Myocyte (in vitro differentiated cells): ENCODE data around the gene MOV10L1. TPM values are rescaled to one million over a fixed set of nuclear protein-coding genes. Genes with fewer than 3 reads are reported as not detected.

Experiments
- DNase-seq: peaks from one replicate; pipeline ENCODE4 v3.0.0-alpha.2; 2012; ENCODE audit warnings: low read depth
- total RNA-seq: library from RNA; depleted of rRNA; stranded (reverse); fragments of >200 nt; gene quantifications from 2 replicates; pipeline ENCODE4 v1.2.3, GENCODE V29; 2014

Gene MOV10L1
- total RNA-seq, 1 donor from 2014 or later: 0.16 TPM

- DNase-seq: no peak
Measured at GRCh38 chr22:50184902-50185374, 95.1 kb downstream of the MOV10L1 start.

GRCh38 chr22:50185375-50186087, 95.7 kb downstream of the MOV10L1 start, which contains the start of gene TRABD:
TRABD (plus strand) TSS chr22:50185913; CDS start chr22:50193061, 7,148 bp downstream.
- DNase-seq: peak; percentile 88

DNA sequence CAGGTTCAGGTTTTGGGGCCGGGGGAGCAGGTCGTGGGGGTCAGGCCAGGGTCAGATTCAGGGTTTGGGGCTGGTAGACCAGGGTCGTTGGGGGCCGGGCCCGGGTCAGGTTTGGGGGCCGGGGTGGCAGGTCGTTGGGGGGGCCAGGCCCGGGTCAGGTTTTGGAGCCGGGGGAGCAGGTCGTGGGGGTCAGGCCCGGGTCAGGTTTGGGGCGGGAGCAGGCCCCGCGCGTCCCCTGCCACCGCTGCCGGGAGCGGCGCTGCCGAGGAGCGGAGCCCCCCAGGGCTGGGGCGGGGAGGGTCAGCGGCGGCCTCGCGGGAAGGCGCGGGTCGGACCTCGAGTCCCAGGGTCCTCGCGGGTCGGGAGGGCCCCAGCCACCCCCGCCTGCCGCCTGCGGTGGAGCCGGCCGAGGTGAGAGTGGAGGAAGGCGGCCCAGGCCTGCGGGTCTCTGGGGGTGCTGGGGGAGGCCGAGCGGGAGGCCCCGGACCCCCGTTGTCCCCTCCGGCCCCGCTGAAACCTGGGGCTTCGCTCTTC, 96.4 kb downstream of the MOV10L1 start:
- DNase-seq: no peak

- no peak for DNase-seq
Measured at GRCh38 chr22:50186761-50187523, 97.1 kb downstream of the MOV10L1 start.

DNA sequence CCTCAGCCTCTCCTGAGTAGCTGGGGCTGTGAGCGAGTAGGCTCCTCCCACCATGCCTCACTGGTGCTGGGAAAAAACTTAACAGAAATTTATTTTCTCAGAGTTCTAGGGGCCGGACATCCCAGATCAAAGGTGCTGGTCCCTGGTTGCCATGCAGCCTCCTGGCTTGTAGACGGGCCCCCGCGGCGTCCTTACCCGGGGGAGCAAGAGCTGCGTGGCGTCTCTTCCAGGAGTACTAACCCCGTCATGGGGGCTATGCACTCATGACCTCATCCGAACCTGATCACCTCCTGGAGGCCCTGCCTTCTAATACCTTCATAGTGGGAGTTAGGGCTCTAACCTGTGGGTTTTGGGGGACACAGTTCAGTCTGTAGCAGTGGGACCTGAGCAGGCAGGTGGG, 98.5 kb downstream of the MOV10L1 start:
- no peak for DNase-seq

GRCh38 chr22:50189184-50189848, 99.5 kb downstream of the MOV10L1 start:
- DNase-seq: no peak

GRCh38 chr22:50189849-50190181, 100.0 kb downstream of the MOV10L1 start:
- DNase-seq: peak; percentile 74

DNA sequence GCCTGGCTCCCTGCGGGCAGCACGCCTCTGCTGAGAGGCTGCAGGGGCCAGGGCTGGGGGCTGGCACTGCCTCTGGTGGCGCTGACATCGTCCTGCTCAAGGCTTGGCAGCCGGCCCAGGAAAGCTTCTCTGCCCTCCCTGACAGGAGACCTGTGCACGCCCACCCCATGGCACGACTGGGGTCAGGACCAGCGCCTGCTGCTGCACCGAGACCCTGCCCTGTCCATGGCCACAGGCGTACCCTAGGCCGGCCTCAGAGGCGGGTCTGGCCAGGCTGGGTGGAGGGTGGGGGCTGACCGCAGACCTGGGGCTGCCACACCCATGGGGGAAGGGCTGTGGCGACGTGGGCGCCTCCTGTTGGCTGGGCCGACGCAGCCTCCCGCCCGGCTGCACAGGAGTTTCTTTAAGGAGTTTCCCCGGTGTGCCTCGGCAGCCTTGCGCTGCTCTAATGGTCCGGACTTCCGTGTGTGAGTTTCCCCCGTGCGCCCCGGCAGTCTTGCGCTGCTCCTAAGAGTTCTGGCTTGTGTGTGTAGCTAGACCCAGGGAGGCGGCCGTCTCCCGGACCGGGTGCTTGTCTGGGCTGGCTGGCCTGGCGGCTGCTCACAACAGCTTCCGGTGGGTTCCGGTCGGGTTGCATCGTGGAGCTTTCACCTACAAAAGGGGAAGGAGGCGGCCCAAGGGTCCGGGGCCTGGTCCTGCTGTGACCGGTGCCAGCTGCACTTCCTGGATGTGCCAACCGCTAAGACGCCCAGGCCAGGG, 100.6 kb downstream of the MOV10L1 start:
- peak; percentile 48 for DNase-seq

DNA sequence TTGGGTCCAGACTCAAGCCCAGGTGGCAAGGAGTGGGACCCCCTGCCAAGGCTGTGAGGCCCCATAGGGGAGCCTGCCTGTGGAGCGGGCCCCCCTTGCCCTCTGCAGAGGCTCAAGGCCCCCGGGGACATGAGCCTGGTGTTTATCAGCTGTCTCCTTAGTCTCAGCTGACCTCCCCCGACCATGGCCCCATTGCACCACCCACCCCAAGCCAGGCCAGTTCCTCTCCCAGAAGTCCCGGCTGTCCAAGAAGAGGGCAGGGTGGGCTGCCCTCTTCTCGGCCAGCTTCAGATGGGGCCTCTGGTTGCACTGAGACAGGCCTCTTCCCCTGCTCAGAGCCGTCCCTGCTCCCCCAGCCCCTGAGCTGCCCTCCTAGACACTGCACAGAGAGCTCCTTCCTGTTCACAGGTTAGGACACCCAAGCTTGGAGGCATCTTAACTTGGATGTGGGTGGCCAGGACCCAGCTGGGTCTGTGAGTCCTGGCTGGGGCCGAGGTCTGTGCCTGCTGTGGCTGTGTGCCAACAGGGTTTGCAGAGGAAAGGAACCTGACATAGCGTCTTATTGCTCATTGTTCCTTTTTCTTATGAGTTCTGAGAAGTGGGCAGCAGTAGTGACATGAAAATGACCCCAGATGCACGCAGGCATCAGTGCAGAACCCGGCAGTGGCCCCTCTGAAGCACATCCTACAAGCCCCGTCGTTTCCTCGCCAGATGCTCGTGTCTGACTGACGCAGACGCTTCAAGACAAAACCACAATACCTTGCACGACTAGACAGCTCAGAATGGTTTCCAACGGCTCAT, 101.3 kb downstream of the MOV10L1 start:
- DNase-seq: no peak

DNA sequence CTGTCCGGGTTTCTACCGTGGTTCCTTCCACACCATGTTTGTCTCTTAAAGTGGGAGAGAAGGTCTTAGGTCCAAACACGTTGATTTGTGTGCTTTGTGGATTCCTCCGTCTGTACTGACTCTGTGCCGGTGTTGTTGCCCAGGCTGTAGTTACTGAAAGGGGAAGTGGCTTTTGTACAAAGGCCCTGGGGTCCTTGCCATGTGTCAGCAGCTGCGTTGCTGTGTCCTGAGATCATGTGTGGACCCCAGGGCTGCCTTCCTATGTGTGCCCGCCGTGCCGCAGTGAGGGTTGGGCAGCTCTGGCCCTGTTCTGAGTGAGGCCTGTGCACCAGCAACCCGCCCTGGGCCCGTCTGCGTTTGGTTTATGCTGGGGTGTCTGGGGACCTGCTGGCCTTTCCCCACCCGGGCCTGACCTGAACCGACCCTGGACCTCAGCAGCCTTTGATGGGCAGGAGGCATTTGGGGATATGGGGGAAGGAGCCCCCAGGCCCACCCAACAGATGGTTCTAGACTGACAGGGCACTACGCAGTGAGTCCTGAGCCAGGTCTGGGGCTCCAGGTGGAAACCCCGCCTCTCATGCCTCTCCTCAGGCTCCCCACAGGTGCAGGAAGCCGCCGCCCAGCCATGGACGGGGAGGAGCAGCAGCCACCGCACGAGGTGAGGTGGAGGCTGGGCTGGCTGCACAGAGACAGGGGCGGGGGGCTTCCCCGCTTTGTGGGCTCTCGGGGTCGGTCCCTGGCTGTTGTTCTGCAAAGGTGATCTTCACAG, 102.8 kb downstream of the MOV10L1 start:
- DNase-seq: no peak

DNA sequence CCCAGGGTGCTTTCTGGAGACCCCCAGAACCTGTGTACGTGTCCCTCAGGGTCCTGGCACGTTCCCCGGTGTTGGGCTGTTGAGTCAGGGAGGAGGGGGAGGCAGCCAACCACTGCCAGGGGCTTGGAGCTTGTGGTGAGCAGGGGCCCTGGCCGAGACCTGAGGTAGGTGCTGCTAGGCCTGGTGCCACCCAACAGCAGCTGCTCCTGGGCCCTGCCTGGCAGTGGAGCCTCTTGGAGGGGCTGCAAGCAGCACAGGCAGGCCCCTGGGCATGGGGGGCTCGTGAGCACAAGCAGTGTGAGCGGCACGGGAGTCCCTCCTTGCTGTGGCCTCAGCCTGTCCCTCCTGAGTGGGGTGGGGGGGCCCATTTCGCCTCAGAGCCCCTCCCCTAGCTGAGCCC, 103.8 kb downstream of the MOV10L1 start:
- no peak for DNase-seq

GRCh38 chr22:50194037-50194805, 104.4 kb downstream of the MOV10L1 start:
- no peak for DNase-seq

GRCh38 chr22:50196256-50196655, 106.5 kb downstream of the MOV10L1 start:
- no peak for DNase-seq

- DNase-seq: no peak
Measured at GRCh38 chr22:50197000-50197800, 107.4 kb downstream of the MOV10L1 start.

DNA sequence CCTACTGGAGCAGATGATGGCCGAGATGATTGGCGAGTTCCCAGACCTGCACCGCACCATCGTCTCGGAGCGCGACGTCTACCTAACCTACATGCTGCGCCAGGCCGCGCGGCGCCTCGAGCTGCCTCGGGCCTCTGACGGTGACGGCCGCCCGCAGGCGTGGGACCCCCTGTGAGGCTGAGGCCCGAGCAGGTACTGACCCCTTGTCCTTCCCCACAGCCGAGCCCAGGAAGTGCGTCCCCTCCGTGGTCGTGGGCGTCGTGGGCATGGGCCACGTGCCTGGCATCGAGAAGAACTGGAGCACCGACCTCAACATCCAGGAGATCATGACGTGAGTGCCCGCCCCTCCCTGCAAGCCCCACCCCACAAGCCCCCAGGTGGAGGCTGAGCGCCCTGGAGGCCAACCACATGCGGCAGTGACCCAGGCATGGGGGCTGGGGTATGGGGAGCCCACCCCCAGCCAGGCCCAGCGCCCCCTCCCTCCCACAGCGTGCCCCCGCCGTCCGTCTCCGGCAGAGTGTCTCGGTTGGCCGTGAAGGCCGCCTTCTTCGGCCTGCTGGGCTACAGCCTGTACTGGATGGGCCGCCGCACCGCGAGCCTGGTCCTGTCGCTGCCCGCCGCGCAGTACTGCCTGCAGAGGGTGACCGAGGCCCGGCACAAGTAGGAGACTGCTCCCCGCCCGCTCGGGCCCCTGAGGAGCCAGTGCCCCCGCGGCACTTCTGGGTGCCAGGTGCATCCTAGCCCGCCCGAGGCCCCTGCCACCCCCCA, 108.2 kb downstream of the MOV10L1 start:
- DNase-seq: no peak

DNA sequence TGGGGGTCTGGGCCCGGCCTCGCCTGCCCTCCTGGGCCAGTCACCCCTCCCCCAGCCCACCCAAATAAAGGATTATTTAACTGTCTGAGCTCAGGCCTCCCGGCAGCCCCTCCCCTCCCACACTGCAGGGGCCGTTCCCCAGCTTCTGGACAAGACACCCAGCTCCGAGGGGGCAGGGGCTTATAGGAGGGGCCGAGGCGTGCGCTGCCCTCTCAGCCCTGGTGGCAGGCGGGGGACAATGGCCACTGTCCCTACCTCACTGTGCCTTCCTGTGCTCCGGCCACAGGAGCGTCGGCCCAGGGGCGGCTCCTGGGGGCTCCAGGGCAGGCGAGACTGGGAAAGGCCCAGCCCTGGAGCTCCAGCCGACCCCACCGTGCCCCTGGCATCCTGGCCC, 108.8 kb downstream of the MOV10L1 start:
- DNase-seq: no peak

DNA sequence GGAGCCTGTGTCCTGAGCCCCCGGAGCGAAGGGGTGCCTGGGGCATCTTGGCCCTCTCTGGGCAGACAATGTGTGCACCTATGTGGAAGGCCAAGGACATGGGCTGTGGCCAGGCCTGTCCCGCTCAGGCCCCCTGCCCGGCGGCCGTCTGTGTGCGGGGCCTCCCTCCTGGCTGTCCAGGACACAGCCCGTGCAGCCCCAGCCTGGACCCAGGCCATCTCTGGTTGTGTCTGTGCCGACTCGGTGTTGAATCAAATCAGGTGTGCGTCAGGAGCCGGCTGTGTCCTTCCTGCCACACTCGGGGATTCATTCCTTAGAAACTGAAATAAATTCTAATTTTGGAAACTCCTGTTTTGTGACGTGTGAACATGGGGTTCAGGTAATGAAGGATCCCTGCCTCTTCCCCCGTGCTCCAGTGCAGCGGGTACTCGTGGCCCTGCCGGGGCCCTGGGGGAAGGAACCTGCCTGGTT, 109.5 kb downstream of the MOV10L1 start:
- DNase-seq: no peak
